IPS-15b (cell line): Measurements from ENCODE around the gene LSM12.

Experiments
- H3K27me3 ChIP-seq: one replicate; pipeline ENCODE4 v1.6.1; 2013; ENCODE audit warnings: low read length; ENCODE audit not compliant: control insufficient read depth, insufficient read depth
- H3K36me3 ChIP-seq: one replicate; pipeline ENCODE4 v1.6.1; 2013; ENCODE audit warnings: low read length; ENCODE audit not compliant: control insufficient read depth, insufficient read depth
- H3K4me1 ChIP-seq: one replicate; pipeline ENCODE4 v1.6.1; 2013; ENCODE audit warnings: mild to moderate bottlenecking, low read length; ENCODE audit not compliant: control insufficient read depth, insufficient read depth
- H3K4me3 ChIP-seq: one replicate; pipeline ENCODE4 v1.5.1; 2013; ENCODE audit warnings: low read depth, low read length
- H3K9ac ChIP-seq: one replicate; pipeline ENCODE4 v1.6.1; 2013; ENCODE audit warnings: low read depth, mild to moderate bottlenecking, low read length
- H3K9me3 ChIP-seq: one replicate; pipeline ENCODE4 v1.6.1; 2013; ENCODE audit warnings: mild to moderate bottlenecking, low read length; ENCODE audit not compliant: control insufficient read depth, insufficient read depth

Gene LSM12

GRCh38 chr17:44066204-44066930, at the start of gene LSM12:
LSM12 (minus strand) TSS chr17:44066671; CDS start chr17:44066587, 84 bp downstream.
- Histone ChIP-seq H3K9ac (peak within 1 kb of the TSS; percentile 95), H3K4me3 (peak within 1 kb of the TSS; percentile 97), H3K9me3 (no peaks in the 10 kb centered on the region), H3K27me3 (no peaks in the 10 kb centered on the region), H3K36me3 (peaks cover 23% of the 10 kb centered on the region), H3K4me1 (peaks cover 5% of the 10 kb centered on the region)

GRCh38 chr17:44115585-44116415, 49.3 kb upstream of the LSM12 start:
- H3K9ac ChIP-seq, result no peak overlapping the region
- H3K4me1 ChIP-seq, result peaks cover 30% of the 10 kb centered on the region
- no peaks in the 10 kb centered on the region for H3K9me3 ChIP-seq
- no peaks in the 10 kb centered on the region for H3K27me3 ChIP-seq
- H3K4me3 ChIP-seq, result no peak overlapping the region
- peaks cover 14% of the 10 kb centered on the region for H3K36me3 ChIP-seq

- peaks cover 30% of the 10 kb centered on the region for H3K4me1 ChIP-seq
Measured at GRCh38 chr17:44113868-44114840, 47.7 kb upstream of the LSM12 start.

GRCh38 chr17:44113382-44113781, 46.9 kb upstream of the LSM12 start:
- Histone ChIP-seq H3K4me1 (peaks cover 28% of the 10 kb centered on the region), H3K9me3 (no peaks in the 10 kb centered on the region), H3K9ac (no peak overlapping the region), H3K36me3 (peaks cover 14% of the 10 kb centered on the region), H3K27me3 (no peaks in the 10 kb centered on the region), H3K4me3 (no peak overlapping the region)

More at GRCh38 chr17:44113868-44114840, 47.7 kb upstream of the LSM12 start:
- no peak overlapping the region for H3K4me3 ChIP-seq
- no peaks in the 10 kb centered on the region for H3K27me3 ChIP-seq
- no peaks in the 10 kb centered on the region for H3K9me3 ChIP-seq
- no peak overlapping the region for H3K9ac ChIP-seq
- peaks cover 14% of the 10 kb centered on the region for H3K36me3 ChIP-seq

GRCh38 chr17:44112284-44113280, 46.1 kb upstream of the LSM12 start:
- peaks cover 21% of the 10 kb centered on the region for H3K4me1 ChIP-seq
- H3K9me3 ChIP-seq, result no peaks in the 10 kb centered on the region
- peaks cover 14% of the 10 kb centered on the region for H3K36me3 ChIP-seq
- H3K4me3 ChIP-seq, result no peak overlapping the region
- no peak overlapping the region for H3K9ac ChIP-seq
- no peaks in the 10 kb centered on the region for H3K27me3 ChIP-seq

- H3K27me3 ChIP-seq, result no peaks in the 10 kb centered on the region
- H3K9me3 ChIP-seq, result no peaks in the 10 kb centered on the region
- peak overlapping the region; percentile 11 for H3K4me3 ChIP-seq
- no peak overlapping the region for H3K9ac ChIP-seq
- peaks cover 20% of the 10 kb centered on the region for H3K4me1 ChIP-seq
- H3K36me3 ChIP-seq, result peaks cover 14% of the 10 kb centered on the region
Measured at GRCh38 chr17:44111777-44112176, 45.3 kb upstream of the LSM12 start.

- Histone ChIP-seq H3K36me3 (peaks cover 14% of the 10 kb centered on the region), H3K27me3 (no peaks in the 10 kb centered on the region), H3K9me3 (no peaks in the 10 kb centered on the region), H3K4me1 (peaks cover 21% of the 10 kb centered on the region), H3K4me3 (peak overlapping the region; percentile 52), H3K9ac (no peak overlapping the region)
Measured at GRCh38 chr17:44110823-44111633, 44.6 kb upstream of the LSM12 start.

- Histone ChIP-seq H3K36me3 (peaks cover 11% of the 10 kb centered on the region), H3K9me3 (no peaks in the 10 kb centered on the region), H3K4me3 (peak overlapping the region; percentile 52), H3K27me3 (no peaks in the 10 kb centered on the region), H3K9ac (no peak overlapping the region), H3K4me1 (peaks cover 22% of the 10 kb centered on the region)
Measured at GRCh38 chr17:44110011-44110686, 43.7 kb upstream of the LSM12 start.

- Histone ChIP-seq H3K9ac (peak overlapping the region; percentile 37), H3K27me3 (no peaks in the 10 kb centered on the region), H3K4me1 (peaks cover 22% of the 10 kb centered on the region), H3K4me3 (no peak overlapping the region), H3K9me3 (no peaks in the 10 kb centered on the region), H3K36me3 (peaks cover 4% of the 10 kb centered on the region)
Measured at GRCh38 chr17:44109312-44109630, 42.8 kb upstream of the LSM12 start.
